Activated CD4-positive, alpha-beta T cell treated with anti-CD3 and anti-CD28 coated beads, Interleukin-2, amount 50 U/mL, for 16 hours (primary cell): ENCODE results near the gene ARPP19.
A peak's percentile ranks its signal among the peaks of the same experiment; 100 is the strongest.
"Not testable (repeated sequence)": the region's sequence is repeated elsewhere in the genome, so short reads cannot be mapped to it uniquely, and the experiment has no call there.

Experiments
- DNase-seq: peaks from one replicate; pipeline ENCODE4 v3.0.0-alpha.2; 2020

ARPP19 gene

DNA sequence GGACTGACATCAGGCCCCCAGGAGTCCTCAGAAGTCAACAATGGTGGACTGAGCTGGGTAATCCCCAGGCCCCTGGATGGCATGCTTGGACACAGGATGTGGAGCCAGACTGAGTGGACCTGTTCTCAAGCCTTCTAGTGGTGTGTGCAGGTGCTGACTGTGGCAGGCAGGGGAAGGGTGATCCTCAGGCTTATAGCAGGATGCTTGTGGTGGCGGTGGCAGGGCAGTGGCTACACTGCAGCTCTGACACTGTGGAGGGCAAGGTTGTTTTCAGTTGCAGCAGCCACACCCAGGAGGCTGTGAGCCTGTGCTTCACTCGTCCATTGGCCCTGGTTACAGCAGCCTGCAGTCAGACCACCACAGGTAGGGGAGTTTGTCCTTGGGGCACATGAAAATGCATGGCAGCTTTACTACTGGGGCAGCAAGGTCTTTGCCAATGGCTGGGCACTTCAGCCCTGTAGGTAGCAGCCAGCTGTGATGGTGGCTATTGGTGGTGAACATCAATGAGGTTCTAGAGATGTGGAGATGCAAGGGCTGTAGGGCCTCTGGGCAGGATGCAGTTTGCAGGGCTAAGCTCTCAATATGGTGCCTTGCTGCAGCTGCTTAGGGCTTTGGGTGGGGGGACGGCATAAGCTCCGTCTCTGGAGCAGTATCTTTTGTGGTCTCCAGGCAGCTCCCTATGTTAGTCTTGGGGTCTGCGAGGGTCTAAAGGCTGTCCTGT, 22.6 kb downstream of the ARPP19 start:
- DNase-seq: peak; percentile 25

DNA sequence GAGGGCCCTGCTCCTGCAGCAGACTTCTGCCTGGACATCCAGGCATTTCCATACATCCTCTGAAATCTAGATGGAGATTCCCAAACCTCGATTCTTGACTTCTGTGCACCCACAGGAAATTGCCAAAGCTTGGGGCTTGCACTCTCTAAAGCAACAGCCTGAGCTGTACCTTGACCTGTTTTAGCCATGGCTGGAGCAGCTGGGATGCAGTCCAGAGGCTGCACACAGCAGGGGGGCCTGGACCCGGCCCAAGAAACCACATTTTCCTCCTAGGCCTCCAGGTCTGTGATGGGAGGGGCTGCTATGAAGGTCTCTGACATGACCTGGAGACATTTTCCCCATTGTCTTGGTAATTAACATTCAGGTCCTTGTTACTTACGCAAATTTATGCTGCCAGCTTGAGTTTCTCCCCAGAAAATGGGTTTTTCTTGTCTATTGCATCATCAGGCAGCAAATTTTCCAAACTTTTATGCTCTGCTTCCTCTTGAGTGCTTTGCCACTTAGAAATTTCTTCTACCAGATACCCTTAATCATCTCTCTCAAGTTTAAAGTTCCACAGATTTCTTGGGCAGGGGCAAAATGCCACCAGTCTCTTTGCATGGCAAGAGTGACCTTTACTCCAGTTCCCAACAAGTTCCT, 28.3 kb downstream of the ARPP19 start:
- DNase-seq: no peak

DNA sequence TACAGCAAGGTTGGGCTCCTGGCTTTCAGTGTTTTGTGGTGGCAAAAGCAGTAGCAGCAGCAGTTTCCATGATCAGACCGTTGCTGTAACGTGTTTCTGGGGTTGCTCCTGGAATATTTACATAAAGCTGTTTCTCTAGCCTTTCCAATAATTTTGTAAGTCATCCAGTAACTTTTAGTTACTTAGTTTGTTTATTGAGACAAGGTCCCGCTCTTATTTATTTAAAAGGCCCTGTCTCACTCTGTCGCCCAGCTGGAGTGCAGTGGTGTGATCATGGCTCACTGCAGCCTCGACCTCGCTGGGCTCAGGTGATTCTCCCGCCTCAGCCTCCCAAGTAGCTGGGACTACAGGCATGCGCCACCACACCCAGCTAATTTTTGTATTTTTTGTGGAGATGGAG, 31.4 kb downstream of the ARPP19 start:
- no peak for DNase-seq

DNA sequence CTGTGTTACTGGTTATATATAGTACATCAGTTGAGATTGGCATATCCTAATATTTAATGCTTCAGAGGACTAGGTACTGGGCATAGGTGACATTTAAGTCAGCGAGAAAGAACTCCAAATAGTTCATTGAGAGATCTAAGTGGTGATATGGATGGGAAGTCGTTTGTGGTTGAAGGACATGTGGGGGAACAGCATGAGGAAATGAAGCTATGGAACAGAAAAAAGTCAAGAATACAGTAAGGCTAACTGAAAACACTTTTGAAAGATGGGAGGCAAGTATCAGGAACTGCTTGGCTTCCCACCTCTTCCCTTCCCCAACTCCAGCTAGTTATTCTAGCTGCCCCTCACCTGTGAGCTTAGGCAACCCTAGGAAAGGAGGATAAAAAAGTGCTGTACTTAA, 36.4 kb downstream of the ARPP19 start:
- DNase-seq: no peak

DNA sequence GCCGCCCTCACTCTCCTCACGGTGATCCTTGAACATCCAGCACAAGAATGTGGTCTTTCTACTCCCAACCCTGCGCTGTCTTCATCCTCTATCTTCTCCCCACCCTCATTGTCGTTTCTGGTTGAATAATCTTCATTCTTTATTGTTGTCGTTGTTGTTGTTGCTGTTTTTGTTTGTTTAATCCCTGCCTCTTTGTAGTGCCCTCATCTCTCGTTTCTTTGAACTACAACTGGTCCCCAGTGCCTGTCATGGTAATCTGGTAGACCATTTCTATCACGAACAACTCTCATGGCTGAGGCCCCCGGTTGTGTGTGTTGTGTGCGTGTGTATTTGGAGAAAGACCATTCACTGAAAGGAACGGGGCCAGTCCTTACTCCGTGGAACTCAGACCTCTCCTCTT, 38.9 kb downstream of the ARPP19 start:
- DNase-seq: no peak

DNA sequence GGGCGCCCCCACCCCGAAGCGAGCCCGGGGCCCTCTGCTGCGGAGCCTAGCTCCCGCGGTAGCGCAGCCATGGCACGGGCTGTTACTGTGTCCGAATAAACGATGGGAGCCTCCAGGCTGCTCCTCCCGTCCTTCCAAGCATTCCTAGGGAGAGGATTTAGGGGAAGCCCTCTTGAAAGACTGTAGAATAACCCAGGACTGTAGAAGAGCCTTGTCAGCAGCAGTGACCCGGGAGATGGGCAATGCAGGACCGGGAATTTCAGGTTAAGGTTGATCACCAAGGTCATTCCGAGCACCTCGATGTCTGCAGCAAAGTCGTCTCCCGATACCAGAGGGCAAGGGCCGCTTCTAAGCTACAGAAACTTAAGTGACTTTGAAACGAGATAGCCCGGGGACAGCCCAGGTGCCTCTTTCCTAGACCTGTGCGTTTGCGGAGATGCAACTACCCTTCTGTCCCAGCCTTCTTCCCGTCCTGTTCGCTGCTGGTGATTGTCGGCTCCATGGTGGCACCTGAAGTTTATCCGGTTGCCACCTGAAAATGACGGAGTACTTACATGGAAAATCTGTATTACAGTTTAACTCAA, 39.4 kb downstream of the ARPP19 start:
- peak; percentile 5 for DNase-seq

DNA sequence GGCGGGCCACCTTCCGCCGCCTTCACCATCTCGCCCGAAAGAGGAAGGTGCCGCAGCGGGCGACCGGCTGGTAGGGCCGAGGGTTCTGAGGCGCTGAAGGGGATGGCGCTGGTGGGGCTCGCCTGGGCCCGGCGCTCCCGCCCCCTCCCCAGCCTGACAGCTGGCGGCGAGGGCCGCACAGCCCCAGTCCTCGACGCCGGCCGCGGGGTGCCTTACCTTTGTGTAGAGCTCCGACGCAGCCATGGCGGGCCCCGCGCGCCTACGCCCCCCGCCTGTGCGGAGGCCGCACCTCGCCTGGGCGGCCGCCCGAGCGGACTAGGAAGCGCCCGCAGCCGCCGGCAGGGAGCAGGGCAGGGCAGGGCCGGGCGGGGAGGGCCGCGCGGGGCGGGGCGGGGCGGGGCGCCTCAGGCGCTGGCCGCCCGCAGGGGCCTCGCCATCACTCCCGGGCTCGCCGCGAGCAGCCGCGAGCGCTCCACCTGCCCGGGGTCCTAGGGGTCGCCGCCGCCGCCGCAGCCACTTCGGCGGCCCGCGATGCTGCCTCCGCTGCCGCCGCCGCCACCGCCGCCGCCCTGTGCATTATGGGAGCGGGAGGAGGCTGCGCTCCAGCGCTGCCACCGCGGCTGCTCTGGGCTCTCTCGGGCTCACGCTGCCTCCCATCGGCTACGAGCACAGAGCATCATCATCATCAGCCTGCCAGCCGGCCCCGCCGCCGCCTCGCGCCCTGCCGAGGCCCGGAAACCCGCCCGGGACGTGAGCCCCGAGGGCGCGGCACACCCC, 40.1 kb downstream of the ARPP19 start, which contains the start of gene MYO5A:
Gene MYO5A, minus strand, starts transcription at position 317 of the 777 bp plus-strand sequence. Its CDS starts 74 bp downstream, at position 243.
- DNase-seq: peak; percentile 82

DNA sequence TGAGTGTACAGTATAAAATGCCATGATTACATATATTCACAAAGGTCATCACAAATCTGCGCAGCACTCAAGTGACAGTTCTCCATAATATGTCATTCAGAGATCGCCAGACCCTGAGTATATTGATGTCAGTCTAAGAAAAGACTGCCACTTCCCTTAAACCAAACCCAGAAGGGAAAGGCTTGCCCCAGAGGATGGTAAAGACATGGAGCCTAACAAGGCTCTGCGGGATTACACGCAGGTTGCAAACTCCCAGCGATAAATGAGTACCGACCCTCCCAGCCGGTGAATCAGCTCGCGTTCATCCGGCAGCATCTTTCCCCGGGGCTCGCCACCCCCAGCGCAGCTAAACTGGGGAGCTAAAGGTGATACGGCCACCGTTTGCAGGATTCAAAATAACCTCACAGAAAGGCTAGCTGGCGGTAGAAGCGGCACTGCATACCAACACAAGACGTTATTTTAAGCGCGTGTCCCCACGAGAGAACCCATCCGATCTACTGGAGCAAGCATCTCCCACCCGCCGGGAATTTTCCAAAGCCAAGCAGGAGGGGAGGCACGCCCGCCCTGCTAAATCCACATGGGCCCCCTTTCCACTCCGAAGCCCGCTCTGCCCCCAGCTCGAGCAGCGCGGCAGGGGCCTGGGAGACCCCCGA, 40.8 kb downstream of the ARPP19 start:
- DNase-seq: peak; percentile 37

DNA sequence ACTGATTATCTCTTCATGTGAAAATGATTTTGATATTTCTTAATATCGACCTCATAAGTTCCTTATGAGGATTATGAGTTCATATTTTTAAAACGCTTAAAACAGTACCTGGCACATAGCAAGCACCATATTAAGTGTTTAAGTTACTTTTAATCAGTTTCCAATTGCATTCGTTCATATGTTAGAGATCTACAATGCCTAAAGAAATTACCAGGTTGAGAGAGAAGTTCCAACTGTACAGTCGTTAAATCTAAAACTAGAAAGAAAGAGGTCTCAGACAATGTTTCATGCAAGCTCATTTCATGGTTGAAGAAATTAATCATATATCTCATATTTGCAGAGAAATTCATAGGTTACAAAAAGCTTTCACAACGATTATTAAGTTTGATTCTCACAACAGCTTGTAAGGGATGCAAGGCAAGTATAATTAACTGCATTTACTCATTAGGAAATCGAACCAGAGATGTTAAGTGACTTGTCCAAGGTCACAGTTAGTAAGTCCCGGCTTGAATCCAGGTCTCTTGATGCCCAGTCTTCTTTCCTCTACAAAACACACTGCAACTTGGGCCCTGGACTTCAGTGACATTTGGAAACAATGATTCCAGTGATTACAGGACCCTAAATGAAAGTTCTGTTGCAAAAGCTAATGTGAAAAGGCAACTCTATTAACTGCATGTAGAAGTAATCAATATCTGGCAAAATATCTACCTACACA, 41.5 kb downstream of the ARPP19 start:
- no peak for DNase-seq

DNA sequence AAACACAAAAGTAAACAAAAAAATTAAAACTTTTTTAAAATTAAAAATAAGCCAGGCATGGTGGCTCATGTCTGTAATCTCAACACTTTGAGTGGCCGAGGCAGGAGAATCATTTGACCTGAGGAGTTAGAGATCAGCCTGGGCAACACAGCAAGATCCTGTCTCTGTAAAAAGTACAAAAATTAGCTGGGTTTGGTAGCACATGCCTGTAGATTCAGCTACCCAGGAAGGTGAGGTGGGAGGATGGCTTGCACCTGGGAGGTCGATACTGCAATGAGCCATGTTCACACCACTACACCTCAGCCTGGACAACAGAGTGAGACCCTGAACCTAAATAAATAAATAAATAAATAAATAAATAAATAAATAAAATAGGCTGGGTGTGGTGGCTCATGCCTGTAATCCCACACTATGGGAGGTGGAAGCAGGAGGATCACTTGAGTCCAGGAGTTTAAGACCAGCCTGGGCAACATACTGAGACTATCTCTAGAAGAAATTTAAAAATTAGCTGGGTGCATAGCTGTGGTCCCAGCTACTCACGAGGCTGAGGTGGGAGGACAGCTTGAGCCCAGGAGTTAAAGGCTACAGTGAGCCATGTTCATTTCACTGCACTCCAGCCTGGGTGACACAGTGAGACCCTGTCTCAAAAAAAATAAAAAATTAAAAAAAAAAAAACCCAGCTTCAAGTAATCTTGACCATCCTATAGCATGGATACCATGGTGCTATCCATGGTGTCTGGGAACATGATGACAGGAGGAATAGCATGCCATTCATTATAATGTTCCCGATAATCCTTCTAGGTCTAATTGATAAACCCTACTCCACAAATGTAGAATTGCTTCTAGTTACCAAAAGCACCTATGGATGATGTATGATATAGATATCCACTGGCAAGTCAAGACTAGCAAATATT, 44.4 kb downstream of the ARPP19 start:
- DNase-seq: no peak

DNA sequence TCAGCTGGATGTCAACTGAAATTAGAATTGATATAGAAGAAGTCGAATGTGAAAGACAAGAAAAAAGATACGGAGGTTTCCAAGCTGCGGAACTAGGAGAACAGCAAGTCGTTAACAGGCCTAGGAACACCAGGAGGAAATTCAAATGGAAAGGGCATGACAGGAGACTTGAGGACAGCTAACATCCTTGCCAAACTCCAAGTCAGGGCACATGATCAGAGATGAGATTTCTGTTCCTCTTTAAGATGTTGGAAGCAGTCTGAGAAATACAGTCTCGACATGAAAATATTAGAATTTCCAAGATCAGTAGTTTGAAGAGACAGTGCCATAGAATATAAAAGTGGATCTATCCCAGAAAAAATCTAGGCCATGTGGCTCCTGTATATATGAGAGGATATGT, 45.2 kb downstream of the ARPP19 start:
- no peak for DNase-seq

DNA sequence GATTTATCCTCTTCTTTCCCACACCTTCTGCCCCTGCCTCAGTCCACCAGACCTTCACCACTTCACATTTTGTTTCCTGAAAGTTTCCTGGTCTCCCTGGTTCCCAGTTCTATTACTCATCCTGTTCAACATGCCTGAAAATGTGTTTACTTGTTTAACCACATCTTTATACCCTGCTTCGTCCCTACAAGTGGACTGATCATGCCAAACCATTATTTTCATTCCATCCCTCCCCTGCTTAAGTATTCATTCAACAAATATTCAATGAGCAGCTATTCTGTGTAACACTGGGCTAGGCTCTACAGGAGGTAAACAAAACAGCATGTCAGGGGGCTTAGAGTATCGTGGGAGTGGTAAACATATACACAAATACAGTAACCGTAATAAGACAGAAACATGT, 45.6 kb downstream of the ARPP19 start:
- DNase-seq: no peak

DNA sequence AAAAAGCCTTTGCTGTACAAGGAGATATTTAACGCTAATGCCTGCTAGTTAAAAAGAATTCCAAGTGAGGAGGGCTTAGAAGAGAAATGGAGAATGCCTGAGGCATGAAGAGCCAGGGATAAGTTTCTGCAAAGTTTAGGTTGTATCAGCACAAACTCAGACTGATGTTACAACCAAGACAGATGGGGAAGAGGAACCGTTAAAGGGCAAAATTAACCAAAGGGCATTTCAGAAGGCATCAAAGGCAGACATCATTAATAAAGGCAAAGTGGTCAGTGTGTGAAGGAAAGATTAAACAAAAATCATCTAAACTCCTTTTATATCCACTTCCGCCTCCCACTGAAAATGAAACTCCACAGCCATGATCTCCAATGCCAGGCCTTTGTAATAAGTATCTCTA, 47.1 kb downstream of the ARPP19 start:
- no peak for DNase-seq

DNA sequence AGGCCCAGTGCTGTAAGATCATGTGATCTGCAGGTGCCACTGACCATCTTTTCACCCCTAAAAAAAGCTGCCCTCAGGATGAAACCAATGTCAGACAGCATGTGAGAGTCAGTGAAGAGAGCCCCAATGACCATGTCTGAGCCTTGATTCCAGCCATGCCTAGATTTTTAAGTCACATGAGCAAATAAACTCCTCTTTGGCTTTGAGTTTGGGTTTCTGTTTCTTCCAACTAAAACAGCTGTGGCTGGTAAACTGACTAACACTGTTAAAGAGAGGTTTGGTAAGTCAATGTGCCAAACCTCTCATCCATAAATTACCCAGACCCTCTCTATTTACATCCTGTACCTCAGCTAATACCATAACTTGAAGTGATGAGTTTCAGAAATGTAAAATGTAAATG, 48.4 kb downstream of the ARPP19 start:
- DNase-seq: no peak

DNA sequence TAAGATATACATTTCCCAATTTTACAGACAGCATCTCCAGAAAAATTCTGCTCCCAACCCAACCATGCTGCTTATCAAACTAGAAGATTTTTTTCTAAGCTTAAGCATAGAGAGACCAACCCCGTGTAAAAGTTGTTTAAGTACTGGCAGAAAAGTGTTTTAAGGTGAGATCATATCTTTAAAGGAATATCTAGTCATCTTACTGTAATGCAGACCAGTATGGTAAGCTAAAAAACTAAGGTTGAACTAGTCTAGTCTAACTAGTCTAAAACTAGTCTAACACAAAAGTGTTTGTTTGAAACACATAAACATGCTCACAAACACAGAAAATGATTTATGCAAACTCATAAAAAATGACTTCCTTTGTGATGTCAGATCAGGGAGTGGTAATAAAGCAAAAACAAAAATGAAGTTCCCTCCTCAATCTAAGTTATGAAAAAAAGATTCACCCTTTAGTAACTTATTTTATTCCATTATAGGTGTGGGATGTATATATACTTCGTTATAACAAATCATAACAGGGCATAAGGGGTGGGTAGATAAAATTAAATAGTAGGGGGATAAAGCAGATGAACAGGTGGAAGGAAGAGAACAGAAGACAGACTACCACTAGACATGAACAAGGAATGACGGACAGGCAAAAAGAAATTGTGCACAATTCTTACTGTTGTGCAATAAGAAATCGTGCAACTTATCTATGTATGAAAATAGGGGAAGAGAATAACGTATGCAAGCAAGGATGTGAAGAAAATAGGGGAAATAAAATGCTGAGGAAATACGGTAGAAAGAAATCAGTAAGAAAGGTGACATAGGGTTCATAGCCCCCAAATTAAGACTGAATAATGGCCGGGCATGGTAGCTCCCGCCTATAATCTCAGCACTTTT, 50.1 kb downstream of the ARPP19 start:
- DNase-seq: no peak

DNA sequence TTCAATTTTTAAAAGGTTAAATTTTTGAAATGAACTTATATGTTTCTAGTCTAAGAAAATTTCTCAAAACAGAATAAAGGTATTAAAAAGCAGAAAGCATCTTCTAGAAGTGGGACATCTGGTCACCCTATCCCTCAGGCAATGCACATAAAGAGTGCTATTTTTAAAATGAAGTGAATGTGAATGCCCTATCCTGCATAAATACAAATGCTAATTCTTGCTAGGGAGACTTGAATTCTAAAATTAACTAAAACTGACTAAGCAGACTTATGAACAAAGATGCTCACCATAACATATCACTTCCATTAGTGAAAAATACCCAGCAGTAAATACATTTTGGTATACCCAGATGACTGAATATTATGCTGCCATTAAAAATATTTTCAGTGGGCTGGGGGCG, 51.8 kb downstream of the ARPP19 start:
- no peak for DNase-seq

DNA sequence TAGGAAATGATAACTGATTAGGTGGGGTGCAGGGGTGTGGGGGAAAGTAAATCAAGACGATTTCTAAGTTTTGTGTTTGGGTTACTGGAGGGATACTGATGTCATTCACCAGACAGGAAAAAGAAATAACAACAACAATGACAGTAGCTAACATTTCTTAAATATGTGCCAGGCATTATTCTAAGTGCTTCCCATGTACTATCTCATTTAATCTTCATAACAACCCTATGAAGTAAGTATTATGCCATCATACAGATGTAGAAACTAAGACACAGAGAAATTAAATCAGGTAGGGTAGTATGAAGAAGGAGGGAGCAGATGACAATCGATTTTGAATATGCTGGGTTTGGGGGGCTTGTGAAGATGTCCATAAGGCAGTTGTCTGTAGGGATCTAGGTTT, 53.5 kb downstream of the ARPP19 start:
- no peak for DNase-seq

DNA sequence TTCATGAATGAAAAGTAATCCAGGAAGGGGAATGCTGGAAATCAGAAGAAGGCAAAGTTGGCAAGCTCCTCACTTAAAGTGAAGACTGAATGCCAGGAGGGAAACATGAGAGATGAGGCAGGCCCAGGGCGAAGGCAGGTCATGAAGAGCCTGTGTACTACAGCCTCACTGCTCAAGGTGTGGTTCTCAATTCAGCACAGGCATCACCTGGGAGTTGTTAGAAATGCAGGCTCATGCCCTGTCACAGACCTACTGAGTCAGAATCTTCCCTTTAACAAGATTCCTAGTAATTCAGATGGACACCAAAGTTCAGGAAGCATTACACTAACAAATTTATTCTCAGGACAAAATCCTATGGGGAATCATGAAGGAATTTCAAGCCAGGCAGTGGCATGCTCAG, 54.3 kb downstream of the ARPP19 start:
- DNase-seq: no peak

DNA sequence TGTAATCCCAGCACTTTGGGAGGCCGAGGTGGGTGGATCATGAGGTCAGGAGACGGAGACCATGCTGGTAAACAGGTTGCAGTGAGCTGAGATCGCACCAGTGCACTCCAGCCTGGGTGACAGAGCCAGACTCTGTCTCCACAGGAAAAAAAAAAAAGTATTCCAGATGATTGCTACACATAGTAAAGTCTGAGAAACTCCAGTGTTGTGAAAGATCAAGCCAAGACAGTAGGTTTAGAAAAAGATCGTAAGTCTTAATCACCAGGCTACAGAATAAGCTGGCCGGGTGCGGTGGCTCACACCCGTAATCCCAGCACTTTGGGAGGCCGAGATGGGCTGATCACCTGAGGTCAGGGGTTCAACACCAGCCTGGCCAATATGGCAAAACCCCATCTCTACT, 56.0 kb downstream of the ARPP19 start:
- DNase-seq: not testable (repeated sequence)

DNA sequence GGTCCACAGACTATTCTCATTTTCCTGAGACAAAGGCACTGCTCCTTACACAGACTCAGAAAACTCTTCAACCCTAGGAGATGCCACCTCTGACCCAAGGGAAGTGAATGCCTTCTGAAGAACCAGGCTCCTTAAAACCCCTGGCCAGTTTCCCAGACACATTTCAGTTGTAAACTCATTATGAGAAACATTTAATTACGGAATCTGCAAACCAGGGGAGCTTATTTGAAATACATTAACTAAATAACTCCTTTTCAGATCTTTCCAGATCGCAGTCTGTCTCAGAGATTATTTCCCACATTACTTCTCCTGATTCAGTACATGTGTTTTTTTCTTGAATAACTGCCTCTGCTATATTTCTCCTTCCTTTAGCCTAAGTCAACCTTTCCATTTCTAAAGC, 57.7 kb downstream of the ARPP19 start:
- DNase-seq: no peak
